PC-3 (cell line): ENCODE measurements around the gene TBC1D14.

Experiments
- EZH2 ChIP-seq: fragments of 300-600 bp; sonication (generic); IDR thresholded peaks from one replicate; pipeline ENCODE4 v1.6.1; 2017; ENCODE audit warnings: antibody characterized with exemption, mild to moderate bottlenecking, low read length; ENCODE audit not compliant: unreplicated experiment
- TF ChIP-seq, protein P1 (sequence below): fragments of 300-600 bp; sonication (generic); conservative IDR thresholded peaks from 2 replicates; pipeline ENCODE4 v1.5.1; 2017; ENCODE audit warnings: antibody characterized with exemption, low read depth, mild to moderate bottlenecking, low read length

DNA sequence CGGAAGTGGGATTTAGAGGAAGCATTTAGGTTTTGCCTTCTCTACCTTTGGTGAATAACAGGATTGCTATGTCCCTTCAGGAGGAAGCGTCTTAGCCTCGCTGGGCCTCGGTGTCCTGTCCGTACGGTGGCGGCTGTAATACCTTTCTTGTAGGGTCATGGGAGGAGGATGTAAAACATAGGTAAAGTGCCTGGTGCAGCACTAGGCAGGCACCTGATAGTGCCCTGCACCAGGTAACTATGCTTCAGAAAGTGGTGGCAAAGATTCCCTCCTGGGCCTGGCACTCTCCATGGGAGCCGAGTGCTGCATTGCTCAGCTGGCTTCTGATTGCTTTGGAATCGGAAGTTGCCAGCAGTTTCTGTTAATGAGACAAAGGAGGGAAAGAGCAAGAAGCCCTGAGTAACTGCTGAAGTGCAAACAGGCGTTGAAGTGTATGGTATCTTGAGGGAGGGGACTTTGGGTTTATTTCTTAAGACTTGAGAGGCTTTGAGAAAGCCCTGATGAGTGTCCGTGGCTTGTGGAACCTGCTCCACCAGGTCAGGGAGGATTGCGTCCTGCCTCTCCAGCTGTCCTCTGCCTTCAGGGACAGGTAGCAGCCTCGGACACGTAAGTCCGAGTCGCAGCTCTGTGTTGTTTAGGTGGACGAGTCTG is 45.8 kb downstream of the TBC1D14 start:
- no peak for TF ChIP-seq EZH2
- TF ChIP-seq, protein P1, sequence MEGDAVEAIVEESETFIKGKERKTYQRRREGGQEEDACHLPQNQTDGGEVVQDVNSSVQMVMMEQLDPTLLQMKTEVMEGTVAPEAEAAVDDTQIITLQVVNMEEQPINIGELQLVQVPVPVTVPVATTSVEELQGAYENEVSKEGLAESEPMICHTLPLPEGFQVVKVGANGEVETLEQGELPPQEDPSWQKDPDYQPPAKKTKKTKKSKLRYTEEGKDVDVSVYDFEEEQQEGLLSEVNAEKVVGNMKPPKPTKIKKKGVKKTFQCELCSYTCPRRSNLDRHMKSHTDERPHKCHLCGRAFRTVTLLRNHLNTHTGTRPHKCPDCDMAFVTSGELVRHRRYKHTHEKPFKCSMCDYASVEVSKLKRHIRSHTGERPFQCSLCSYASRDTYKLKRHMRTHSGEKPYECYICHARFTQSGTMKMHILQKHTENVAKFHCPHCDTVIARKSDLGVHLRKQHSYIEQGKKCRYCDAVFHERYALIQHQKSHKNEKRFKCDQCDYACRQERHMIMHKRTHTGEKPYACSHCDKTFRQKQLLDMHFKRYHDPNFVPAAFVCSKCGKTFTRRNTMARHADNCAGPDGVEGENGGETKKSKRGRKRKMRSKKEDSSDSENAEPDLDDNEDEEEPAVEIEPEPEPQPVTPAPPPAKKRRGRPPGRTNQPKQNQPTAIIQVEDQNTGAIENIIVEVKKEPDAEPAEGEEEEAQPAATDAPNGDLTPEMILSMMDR, result no peak
